ENCODE measurements around the gene B3GNT5. TPM values are rescaled to one million over a fixed set of nuclear protein-coding genes. Genes with fewer than 3 reads are reported as not detected.

The B3GNT5 gene
- total RNA-seq, 2 experiments from 2014 or later, result 0.60 to 0.73 TPM

GRCh38 chr3:183211352-183211751 lies 41.7 kb upstream of the B3GNT5 start:
- no peaks in the 10 kb centered on the region for H3K9me3 ChIP-seq (ENCODE audit: control insufficient read depth in 1 of 2, insufficient read depth in 1 of 2, low read length in 2 of 2)
- no peaks in the 10 kb centered on the region for H3K4me1 ChIP-seq (ENCODE audit: insufficient read depth, low read length)
- H3K36me3 Mint-ChIP-seq (ENCODE audit: low read depth), result no peaks in the 10 kb centered on the region
- H3K27ac ChIP-seq (ENCODE audit: low read depth in 1 of 2, low read length in 2 of 2), result no peak overlapping the region
- no peak overlapping the region for H3K4me3 ChIP-seq (ENCODE audit: low read length)
- DNase-seq (no peak), ATAC-seq (ENCODE audit: poor library complexity) (no peak)
- no peaks in the 10 kb centered on the region for H3K4me1 Mint-ChIP-seq (ENCODE audit: low read depth)
- H3K9me3 Mint-ChIP-seq, result no peaks in the 10 kb centered on the region
- CTCF ChIA-PET, result no interaction called here
- no peaks in the 10 kb centered on the region for H3K36me3 ChIP-seq (ENCODE audit: insufficient read depth, low read length)
- POLR2A ChIA-PET, result no interaction called here
- intact Hi-C loops (cut with DNase I, micrococcal nuclease), result no loop called here
- H3K27ac Mint-ChIP-seq, result no peak overlapping the region
- no peaks in the 10 kb centered on the region for H3K27me3 ChIP-seq (ENCODE audit: control insufficient read depth in 1 of 2, insufficient read depth in 2 of 2, low read length in 2 of 2)
- peaks cover 6% of the 10 kb centered on the region for H3K27me3 Mint-ChIP-seq
- H3K4me3 Mint-ChIP-seq, result no peak overlapping the region
- TF ChIP-seq CTCF (IDR thresholded peaks at IDR 0.05), result no peak

- H3K9me3 ChIP-seq (ENCODE audit: control insufficient read depth in 1 of 2, insufficient read depth in 1 of 2, low read length in 2 of 2), result no peaks in the 10 kb centered on the region
- Mint-ChIP-seq H3K9me3 (no peaks in the 10 kb centered on the region), H3K27me3 (peaks cover 6% of the 10 kb centered on the region), H3K27ac (no peak overlapping the region), H3K4me3 (no peak overlapping the region), H3K36me3 (ENCODE audit: low read depth) (no peaks in the 10 kb centered on the region), H3K4me1 (ENCODE audit: low read depth) (no peaks in the 10 kb centered on the region)
- H3K27ac ChIP-seq (ENCODE audit: low read depth in 1 of 2, low read length in 2 of 2), result no peak overlapping the region
- intact Hi-C loops (cut with DNase I, micrococcal nuclease), result no loop called here
- ChIA-PET POLR2A (no interaction called here), CTCF (no interaction called here)
- no peak overlapping the region for H3K4me3 ChIP-seq (ENCODE audit: low read length)
- no peak for TF ChIP-seq CTCF (IDR thresholded peaks at IDR 0.05)
- no peaks in the 10 kb centered on the region for H3K27me3 ChIP-seq (ENCODE audit: control insufficient read depth in 1 of 2, insufficient read depth in 2 of 2, low read length in 2 of 2)
- H3K36me3 ChIP-seq (ENCODE audit: insufficient read depth, low read length), result no peaks in the 10 kb centered on the region
- ATAC-seq (ENCODE audit: poor library complexity), result no peak
- DNase-seq, result no peak
- H3K4me1 ChIP-seq (ENCODE audit: insufficient read depth, low read length), result no peaks in the 10 kb centered on the region
These were observed 41.0 kb upstream of the B3GNT5 start for GRCh38 chr3:183212096-183212495.

GRCh38 chr3:183212565-183212964 lies 40.5 kb upstream of the B3GNT5 start:
- no peak overlapping the region for H3K4me3 Mint-ChIP-seq
- Histone ChIP-seq H3K4me1 (ENCODE audit: insufficient read depth, low read length) (no peaks in the 10 kb centered on the region), H3K4me3 (ENCODE audit: low read length) (no peak overlapping the region), H3K27ac (ENCODE audit: low read depth in 1 of 2, low read length in 2 of 2) (no peak overlapping the region), H3K9me3 (ENCODE audit: control insufficient read depth in 1 of 2, insufficient read depth in 1 of 2, low read length in 2 of 2) (no peaks in the 10 kb centered on the region), H3K27me3 (ENCODE audit: control insufficient read depth in 1 of 2, insufficient read depth in 2 of 2, low read length in 2 of 2) (no peaks in the 10 kb centered on the region), H3K36me3 (ENCODE audit: insufficient read depth, low read length) (no peaks in the 10 kb centered on the region)
- TF ChIP-seq CTCF (IDR thresholded peaks at IDR 0.05), result no peak
- ChIA-PET POLR2A (no interaction called here), CTCF (no interaction called here)
- H3K27me3 Mint-ChIP-seq, result peaks cover 6% of the 10 kb centered on the region
- peak in 3 of 14 experiments; percentile 17 to 45 (median 29) for DNase-seq
- no peaks in the 10 kb centered on the region for H3K36me3 Mint-ChIP-seq (ENCODE audit: low read depth)
- H3K4me1 Mint-ChIP-seq (ENCODE audit: low read depth), result no peaks in the 10 kb centered on the region
- H3K27ac Mint-ChIP-seq, result no peak overlapping the region
- intact Hi-C loops (cut with DNase I, micrococcal nuclease), result no loop called here
- H3K9me3 Mint-ChIP-seq, result no peaks in the 10 kb centered on the region
- ATAC-seq (ENCODE audit: poor library complexity), result no peak
